SIG-M5 treated with dmso at 0.1 percent for 504 hours (cell line): ENCODE measurements around the gene TNFRSF8.
A peak's percentile ranks its signal among the peaks of the same experiment; 100 is the strongest.

ENCODE experiments used
- DNase-seq: peaks from one replicate; lab custom pipeline; 2025; ENCODE audit not compliant: unreplicated experiment; lab: John Stamatoyannopoulos, UW

The TNFRSF8 gene

DNA sequence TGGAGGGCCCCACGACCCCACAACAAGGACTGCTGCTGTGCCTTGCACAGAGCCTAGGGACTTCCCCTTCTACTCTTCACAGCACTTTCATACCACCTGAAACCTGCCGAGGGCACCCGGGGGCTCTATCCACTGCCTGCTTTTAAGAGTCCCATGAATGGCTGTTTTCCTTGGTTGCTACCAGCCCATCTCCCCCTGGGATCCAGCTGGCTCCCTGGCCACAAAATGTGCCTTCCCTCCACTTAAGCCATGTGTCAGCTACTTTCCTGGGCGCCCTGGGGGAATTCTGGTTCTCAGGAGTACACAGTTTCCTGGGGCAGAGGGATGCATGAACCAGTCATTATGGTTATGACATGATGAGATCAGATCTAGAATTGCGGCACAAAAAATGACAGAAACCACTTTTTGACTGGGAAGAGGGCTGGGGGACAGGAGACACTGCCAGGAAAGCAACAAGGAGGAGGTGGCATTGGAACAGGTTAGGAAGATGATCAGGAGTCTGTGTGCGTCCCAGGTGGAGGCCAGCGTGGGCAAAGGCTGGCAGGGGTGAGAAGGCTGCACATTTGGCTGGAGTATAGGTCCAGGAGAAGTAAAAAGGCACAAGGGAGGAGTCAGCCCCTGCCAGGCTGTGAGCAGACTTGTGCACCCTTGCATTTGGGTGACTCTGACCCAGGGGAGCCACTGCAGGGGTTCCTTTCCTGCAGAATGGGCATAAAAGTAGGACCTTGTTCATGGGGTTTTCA lies 3.2 kb upstream of the TNFRSF8 start:
- DNase-seq, result no peak

DNA sequence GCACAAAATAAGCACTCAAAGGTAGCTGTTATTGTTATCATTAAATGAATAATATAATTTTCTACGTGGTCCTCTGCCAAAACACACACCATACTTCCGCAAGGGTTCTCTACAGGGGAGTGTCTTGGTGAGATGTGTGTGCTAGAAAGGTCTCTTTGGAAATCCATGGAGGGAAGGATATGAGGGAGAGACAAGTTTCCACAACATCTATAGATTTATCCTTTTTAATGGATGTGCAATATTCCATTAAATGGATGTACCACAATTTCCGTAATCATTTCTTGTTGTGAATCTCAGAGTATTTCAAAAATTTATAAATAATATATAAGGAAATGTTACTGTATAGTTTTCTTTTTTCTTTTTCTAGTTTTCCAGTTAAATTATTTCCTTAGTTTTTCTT lies 2.6 kb upstream of the TNFRSF8 start:
- no peak for DNase-seq

DNA sequence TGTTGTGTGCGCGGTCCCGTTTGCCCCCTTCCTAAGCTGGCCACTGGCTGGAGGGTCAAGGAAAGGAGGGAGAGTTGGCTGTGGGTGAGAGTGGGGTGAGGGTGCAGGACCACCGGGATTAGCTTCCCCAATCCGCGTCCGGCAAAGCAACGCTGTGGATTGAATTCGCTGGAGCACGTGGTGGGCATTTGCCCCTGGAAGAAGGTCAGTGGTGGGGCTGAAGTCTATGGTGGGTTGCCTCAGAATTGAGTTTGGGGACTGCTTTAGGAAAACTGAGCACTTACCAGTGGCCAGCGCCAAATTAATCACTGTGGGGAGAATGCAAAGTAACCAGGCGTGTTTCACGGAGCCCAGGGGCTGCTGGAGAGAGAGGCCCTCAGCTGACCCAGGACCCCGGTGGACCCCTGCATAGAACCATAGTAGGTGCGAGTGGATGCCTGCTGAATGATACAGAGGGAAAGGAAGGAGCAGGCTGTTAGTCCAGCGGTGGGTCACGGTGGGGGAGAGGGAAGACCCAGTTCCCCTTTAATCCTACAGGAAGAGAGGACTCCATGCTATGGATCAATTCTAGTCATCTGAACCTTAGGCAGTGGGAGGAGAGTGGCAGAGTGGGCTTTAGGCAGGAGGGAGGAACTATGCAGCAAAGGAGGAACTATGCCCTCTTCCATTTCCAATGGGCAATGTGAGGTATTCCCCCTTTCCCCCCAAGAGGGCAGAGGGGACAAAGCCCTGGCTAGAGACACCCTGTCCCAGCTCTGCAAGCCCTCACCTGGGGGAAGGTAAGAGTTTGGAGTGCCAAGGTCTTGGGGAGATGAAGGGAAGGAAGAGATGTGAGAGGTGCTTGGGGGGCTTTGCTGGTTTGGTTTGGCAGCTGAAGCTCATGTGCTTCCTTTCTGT lies 1.2 kb downstream of the TNFRSF8 start:
- DNase-seq, result no peak

DNA sequence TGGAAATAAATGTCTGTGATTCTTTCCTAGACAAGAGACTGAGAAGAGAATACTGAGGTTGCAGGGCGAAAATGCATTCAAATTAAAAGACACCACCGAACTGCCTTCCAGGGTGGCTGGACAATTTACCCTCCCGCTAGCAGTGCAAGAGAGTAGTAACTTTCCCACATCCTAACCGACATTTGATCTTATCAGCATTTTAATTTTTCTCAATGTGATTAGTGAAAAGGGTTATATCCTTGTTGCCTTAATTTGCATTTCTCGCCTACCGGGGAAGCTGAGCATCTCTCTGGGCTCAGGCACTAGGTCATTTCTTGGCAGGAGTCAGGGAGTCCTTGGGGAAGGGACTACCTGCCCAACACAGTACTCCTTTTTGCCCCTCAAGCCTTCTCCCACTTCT lies 2.8 kb downstream of the TNFRSF8 start:
- no peak for DNase-seq

DNA sequence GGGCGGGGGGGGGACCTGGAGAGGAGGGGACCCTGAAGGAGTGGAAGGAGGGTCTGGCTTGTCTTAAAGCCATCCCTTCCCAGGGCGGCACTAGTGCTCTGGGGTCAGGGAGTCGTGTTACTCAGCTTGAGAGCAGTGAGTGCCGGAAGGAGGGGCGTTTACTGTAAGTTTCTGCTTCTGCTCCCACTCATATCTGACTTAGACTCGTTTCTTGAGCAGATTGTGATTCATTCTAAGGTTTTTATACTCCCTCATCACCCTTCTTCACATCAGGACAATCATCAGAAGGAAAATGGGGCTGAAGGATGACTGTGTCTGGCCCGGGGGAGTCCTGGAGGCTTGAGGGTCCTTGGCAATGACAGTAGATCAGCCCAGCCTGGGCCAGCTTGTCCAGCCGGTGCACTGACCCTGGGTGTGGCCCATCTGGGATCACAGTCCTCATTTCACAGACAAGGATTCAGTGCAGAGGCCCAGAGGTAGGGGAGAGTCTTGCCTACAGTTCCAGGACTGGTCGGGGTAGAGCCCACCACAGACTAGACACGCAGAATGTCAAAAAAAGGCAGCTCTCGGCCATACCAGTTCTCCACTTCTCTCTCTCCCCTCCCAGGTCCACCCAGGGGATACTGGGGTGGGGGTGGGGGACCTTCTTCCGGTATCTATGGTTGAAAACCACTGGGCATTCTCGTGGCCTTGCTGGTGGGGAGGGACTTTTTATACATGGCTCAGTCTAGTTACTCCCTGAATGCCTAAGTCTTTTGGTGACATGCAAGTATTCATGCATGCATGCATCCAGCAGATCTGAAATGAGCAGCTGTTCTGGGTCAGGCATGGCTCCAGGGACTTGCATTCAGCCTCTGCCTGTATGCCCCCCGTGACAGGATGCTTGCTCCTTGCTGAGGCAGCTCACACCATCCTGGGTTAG lies 5.1 kb downstream of the TNFRSF8 start:
- no peak for DNase-seq

DNA sequence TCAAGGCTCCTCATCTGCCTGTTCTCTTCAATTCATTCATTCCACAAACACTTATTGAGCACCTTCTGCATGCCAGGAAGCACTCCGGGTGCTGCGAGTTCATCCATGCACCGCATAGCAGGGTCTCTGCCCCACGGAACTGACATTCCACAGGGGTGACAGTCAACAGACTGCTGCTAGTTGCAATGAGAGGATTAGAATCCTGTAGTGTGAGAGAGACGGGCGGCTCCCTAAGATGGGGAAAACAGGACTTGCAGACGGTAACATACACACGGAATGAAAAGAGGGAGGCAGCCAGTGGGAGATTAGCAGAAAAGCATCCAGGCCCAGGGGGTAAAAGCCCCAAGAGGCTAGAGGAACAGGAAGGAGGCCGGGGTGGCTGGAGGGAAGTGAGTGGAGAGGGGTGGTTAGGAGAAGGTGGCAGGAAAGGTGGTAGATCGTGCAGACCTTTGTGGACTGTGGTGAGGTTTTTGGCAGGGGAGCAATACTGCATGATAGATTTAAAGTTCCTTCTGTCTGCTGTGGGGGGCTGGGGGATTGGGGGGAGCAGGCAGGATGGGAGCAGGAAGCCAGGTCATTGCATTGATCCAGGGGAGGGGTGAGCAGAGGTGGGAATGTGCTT lies 6.6 kb downstream of the TNFRSF8 start:
- DNase-seq, result no peak

DNA sequence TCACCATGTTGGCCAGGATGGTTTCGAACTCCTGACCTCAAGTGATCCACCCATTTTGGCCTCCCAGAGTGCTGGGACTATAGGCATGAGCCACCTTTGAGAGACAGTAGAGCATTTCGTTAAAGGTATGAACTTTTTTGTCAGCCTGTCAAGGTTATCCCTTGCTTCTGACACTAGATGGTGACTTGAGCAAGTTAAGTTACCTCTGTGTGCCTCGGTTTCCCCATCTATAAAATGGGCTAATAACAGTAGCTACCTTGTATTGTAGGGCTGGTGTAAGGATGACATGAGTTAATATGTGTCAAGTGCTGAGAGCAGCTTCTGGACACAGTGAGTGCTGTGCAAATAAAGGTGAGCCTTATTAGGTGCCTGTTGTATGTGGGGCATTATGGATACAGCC lies 8.8 kb downstream of the TNFRSF8 start:
- no peak for DNase-seq

DNA sequence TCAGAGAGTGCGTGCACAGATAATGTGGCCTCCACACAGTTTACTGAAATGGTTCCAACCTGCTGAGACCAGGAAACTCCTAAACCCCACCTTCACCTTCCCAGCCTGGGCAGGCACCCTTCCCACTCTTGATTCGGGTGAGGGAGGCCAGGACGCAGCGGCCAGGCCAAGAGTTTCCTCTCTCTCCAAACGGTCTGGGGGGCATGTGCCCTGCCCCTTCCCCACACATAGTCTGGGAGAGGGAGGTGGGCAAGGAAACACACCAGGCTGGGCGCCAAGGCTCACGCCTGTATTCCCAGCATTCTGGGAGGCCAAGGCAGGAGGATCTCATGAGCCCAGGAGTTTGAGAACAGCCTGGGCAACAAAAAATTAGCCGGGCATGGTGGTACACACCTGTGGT lies 9.6 kb downstream of the TNFRSF8 start:
- no peak for DNase-seq

DNA sequence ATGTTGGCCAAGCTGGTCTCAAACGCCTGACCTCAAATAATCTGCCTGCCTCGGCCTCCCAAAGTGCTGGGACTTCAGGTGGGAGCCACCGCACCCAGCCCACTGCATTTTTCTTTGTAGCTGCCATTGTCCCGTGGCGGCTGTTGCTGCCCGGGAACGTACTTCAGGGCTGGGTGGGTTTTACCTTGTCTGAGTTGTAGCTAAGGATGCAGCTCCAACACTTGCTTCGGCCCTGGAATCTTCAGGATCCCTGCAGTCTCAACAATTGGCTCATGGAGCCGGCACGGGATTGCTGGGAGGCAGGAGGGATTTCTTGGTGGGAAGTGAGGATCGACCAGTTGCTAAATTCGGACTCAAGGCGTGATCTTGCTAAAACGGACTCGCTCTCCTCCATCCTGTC lies 10.7 kb downstream of the TNFRSF8 start:
- DNase-seq, result no peak

DNA sequence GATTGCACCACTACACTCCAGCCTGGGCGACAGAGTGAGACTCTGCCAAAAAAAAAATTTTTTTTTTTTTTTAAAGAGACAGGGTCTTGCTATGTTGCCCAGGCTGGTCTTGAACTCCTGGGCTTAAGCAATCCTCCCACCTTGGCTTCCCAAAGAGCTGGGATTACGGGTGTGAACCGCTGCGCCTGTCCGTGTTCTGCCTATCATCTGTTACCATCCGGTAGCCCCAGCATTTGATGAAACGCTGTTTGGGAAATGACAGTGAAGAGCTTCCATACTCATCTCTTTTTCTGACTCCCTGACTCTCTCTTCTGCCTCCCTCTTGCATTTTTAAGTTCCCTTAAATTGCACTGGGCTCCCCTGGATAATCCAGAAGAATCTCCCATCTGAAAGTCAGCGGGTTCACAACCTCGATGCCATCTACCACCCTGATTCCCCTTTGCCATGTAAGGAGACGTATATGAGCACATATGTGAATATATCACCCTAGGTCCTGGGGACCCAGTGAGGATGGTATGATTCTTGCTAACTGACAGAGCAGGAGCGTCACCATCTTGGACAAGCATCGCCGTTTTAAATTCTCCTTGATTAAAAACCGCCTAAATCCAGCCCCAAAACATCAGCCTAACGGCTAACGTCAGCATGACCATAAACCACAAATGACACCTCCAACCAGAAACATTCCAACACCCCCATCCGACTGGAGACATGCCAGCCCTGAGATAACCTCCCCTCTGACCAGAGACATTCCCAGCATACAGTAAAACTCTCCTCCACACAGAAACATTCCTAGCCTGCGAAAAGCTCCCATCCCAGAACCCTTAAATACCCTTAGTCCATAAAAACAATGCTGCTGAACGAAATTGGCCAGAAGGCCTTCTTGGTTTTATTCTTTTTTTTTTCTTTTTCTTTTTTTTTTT lies 12.4 kb downstream of the TNFRSF8 start:
- DNase-seq, result no peak

DNA sequence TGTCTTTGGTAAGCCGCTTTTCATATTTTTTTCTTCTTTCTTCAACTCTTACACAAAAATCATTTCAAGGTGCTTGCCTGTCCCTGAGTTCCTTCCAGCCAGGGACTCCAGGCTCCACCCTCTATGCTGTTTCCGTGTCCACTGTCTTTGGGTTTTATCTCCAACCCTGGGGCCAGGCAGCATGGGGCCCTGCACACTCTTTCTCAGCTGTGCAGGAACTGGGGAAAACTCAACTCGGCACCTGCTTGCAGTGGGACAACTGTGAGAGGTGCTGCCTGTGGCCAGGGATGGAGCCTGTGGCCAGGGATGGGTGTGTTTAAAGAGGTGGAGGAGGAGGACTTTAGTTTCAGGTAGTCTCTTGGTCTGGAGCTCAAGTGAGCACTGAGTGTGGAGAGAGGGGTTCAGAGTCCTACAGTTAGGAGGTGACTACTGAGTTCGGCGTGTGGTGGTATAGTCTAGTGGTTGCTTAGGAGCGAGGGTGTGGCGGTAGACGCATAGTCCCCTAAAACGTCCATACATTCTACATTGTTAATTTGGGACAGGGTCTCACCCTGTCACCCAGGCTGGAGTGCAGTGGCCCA lies 13.4 kb downstream of the TNFRSF8 start:
- DNase-seq, result no peak

DNA sequence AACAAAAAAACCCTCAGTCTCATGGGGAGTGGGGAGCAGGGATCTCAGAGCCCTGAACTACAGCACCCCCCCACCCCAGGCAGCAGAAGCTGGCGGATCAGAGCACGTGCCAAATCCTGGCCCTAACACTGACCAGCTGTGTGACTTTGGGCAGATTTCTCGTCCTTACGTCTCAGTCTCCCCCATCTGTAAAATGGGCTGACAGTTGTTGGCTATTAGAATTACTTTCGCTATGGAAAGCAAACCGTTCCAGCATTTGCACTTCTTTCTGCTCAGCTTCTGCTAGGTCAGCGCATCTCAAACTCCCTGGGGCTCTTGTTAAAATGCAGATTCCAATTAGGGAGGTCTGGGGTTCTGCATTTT lies 15.5 kb downstream of the TNFRSF8 start:
- DNase-seq, result no peak

DNA sequence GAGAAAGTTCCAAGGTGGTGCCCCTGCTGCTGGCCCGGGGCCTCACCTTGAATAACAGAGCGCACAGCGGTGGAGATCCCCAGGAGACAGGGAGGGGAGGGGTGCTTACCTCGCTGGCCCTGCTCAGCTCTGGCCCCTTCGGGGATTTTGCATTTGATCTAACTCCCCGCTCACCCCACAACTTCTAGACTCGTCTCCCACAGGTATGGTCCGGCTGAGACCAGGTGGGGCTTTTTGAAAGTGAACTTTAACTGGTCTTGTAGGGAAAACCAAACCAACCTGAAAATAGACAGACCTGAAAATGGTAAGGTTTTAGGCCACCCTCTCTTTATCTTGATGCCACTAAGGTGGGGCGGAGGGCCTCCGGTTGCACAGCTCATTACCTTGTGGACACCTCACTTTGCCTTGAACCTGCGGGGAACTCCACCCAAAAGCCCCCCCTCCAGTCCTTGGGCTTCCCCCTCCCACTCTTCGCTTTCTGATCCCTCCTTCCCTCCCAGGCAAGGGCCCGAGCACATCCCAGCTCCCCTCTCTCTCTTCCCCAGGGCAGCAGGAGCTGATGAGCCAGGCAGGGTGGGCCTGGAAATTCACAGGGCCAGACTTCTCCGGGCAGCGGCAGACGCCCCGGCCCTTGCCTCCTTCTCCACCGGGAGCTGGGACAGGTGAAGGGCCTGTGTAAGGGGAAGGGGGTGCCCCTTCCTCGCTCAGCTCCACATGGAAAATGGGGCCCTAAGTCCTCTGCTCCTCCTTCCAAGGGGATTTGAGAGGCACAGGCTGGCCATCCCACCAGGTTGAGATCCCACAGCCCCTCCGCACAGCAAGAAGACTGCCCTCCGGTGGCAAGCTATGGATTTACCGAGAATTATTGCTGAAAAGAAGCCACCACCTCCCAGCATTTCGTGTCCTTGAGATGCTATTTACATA lies 16.1 kb downstream of the TNFRSF8 start:
- peak; percentile 21 for DNase-seq

DNA sequence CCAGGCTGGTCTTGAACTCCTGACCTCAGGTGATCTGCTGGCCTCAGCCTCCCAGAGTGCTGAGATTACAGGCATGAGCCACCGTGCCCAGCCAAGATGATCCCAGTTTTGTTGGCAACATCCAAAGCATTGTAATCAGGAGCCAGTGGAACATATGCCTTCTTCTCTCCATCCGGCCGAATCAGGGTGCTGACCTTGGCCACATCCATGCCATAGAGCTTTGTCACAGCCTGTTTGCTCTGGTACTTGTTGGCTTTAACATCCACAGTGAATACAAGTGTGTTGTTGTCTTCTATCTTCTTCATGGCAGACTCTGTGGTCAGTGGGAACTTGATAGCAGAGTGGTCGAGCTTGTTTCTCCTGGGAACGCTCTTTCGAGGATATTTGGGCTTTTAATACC lies 17.1 kb downstream of the TNFRSF8 start:
- DNase-seq, result no peak

DNA sequence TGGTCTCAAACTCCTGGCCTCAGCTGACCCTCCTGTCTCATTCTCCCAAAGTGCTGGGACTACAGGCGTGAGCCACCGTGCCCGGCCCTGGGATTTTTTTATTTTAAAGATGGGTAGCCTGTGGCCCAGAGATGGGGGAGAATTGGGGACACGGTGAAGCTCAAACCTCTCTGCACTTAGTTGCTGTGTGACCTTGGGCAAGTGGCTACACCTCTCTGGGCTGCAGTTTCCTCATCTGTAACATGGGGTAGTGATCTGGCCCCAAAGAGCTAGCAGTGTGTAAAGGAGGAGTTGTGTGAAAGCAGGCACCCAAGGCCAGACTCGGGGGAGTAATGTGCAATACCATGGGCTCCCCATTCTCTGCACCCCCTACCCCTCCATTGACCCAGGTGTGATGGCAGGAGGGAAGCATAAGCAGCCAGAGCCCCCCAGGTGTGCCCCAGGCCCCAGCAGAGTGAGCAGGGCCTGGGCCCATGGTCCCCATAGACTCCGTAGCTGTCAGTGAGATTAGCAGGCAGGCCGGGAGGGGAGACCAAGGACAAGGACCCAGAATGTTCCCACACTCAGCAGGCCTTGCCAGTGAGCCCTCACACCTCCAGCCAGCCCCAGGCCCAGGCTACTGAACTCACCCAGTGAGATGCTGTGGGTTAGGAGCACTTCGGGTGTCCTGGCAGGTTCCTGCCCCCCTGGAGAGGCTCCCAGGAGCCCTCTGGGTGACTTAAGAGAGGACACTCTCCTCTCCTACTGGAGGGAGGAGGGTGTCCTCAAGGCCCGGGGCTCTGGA lies 17.9 kb downstream of the TNFRSF8 start:
- no peak for DNase-seq

DNA sequence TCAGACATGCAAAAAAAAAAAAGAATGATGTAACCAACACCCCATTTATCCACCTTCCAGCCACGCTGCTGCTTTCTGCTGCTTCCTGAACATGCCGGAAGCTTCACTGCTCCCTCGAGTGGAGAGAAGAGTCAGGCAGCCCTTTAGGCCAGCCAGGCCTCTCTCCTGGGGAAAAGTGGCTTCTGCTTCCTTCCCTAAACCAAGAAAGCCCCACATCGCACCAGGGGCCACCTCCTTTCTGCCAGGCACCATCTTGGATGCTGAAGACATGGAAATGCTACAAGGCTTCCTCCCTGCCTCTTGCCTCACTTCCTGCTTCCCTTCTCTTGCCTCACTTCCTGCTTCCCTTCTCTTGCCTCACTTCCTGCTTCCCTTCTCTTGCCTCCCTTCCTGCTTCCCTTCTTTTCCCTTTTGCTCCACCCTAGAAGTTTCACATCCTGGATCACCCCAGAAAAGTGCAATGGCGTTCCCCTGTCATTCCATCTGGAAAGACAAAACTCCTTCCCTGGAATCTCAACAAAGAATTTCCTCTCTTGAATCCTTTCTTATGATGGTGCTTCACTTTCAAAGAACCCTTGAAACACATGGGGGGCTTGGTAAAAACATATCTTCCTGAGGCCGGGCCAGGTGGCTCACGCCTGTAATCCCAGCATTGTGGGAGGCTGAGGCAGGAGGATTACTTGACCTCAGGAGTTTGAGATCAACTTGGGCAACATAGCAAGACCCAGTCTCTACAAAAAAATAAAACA lies 18.7 kb downstream of the TNFRSF8 start:
- DNase-seq, result peak; percentile 5

DNA sequence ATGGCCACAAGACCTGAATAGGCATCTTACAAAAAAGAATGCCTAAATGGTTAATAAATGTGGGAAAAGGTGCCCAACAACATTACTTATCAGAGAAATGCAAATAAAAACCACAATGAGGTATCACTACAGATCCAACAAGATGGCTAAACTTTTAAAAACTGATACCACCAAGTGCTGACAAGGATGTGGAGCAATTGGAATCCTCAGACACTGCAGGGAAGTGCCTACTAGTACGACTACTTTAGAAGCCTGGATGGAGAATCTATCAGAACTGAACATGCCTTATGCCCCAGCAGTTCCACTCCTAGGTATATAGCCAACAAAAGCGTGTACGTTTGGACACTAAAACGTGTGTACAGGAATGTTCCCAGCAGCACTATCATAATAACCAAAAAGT lies 19.9 kb downstream of the TNFRSF8 start:
- DNase-seq, result no peak
